Fibroblast of lung (primary cell): ENCODE results near the gene JPH3.

Experiments used
- EZH2 ChIP-seq: IDR thresholded peaks from 2 replicates; pipeline ENCODE4 v1.5.1; 2012; ENCODE audit warnings: low read length, control low read depth, mild to moderate bottlenecking; ENCODE audit errors: missing control alignments
- TF ChIP-seq, protein P1 (sequence below), 2 donors: IDR thresholded peaks in 1 of 2; conservative IDR thresholded peaks in 1 of 2; 1 replicate in 1 of 2; 2 replicates in 1 of 2; pipeline ENCODE4 v1.5.1; 2011 to 2012; ENCODE audit warnings: low read length in 2 of 2, control low read depth in 1 of 2, inconsistent platforms in 1 of 2, low read depth in 1 of 2, mild to moderate bottlenecking in 1 of 2

DNA sequence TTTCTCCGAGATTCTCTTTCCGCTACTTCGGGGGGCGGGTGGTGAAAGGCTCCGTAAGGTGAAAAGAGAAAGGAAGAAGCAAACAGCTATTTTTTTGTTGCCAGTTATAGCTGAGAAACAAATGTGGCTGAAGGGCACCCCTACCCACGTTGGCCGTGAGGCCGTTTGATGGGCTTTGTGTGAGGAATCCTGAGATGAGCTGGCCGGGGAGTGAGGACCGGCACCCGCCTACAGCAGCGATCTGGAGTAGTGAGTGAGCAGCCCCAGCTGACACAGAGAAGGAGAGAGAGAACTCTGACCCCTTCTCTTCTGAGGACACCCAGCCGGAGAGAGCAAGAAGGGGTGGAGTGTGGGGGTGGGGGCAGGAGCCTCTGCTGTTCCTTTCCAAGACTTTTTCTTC is 5.6 kb downstream of the JPH3 start:
- TF ChIP-seq, protein P1, sequence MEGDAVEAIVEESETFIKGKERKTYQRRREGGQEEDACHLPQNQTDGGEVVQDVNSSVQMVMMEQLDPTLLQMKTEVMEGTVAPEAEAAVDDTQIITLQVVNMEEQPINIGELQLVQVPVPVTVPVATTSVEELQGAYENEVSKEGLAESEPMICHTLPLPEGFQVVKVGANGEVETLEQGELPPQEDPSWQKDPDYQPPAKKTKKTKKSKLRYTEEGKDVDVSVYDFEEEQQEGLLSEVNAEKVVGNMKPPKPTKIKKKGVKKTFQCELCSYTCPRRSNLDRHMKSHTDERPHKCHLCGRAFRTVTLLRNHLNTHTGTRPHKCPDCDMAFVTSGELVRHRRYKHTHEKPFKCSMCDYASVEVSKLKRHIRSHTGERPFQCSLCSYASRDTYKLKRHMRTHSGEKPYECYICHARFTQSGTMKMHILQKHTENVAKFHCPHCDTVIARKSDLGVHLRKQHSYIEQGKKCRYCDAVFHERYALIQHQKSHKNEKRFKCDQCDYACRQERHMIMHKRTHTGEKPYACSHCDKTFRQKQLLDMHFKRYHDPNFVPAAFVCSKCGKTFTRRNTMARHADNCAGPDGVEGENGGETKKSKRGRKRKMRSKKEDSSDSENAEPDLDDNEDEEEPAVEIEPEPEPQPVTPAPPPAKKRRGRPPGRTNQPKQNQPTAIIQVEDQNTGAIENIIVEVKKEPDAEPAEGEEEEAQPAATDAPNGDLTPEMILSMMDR (conservative IDR thresholded peaks at IDR 0.05 in 1 of 2, IDR thresholded peaks at IDR 0.05 in 1 of 2; ENCODE audit: low read depth in 1 of 2, low read length in 2 of 2), result no peak
- no peak for TF ChIP-seq EZH2
